A673 (cell line): ENCODE results near the gene FAM229B. TPM values are rescaled to one million over a fixed set of nuclear protein-coding genes. Genes with fewer than 3 reads are reported as not detected.

Experiments used
- BruUV-seq: library from RNA; stranded (reverse); fragments of 400-500 nt; replicated peaks from 2 replicates; lab custom pipeline; 2021; lab: Mats Ljungman, UMichigan
- CTCF ChIA-PET: fragments of 300-600 bp; sonication (Branson Sonifier 250); formaldehyde crosslinking; loops from one replicate; lab custom pipeline; 2022; ENCODE audit warnings: antibody characterized with exemption; lab: Charles Lee
- POLR2A ChIA-PET: fragments of 300-600 bp; sonication (Branson Sonifier 250); formaldehyde crosslinking; loops from one replicate; lab custom pipeline; 2022; ENCODE audit warnings: antibody characterized with exemption; ENCODE audit not compliant: low non-redundant PET; lab: Charles Lee
- DNase-seq: peaks from one replicate; pipeline ENCODE4 v3.0.0-alpha.2; 2015; ENCODE audit warnings: low spot score
- H3K27ac ChIP-seq: fragments of 200-600 bp; sonication (generic); 2 replicates; pipeline ENCODE4 v1.5.1; 2016; ENCODE audit warnings: mixed run types, low read depth, mild to moderate bottlenecking, mixed read lengths, antibody characterized with exemption, low read length; ENCODE audit not compliant: poor library complexity, severe bottlenecking
- H3K27me3 ChIP-seq: fragments of 200-600 bp; sonication (generic); replicated peaks from 2 replicates; pipeline ENCODE4 v1.6.1; 2017; ENCODE audit warnings: mixed run types, low read depth, mild to moderate bottlenecking, mixed read lengths, antibody characterized with exemption, low read length; ENCODE audit not compliant: insufficient read depth, poor library complexity
- H3K36me3 ChIP-seq: fragments of 200-600 bp; sonication (generic); 2 replicates; pipeline ENCODE4 v1.6.1; 2016; ENCODE audit warnings: mixed run types, mild to moderate bottlenecking, mixed read lengths, antibody characterized with exemption, low read length; ENCODE audit not compliant: insufficient read depth, poor library complexity, severe bottlenecking
- H3K4me1 ChIP-seq: fragments of 200-600 bp; sonication (generic); 2 replicates; pipeline ENCODE4 v1.6.1; 2017; ENCODE audit warnings: mixed run types, mild to moderate bottlenecking, mixed read lengths, antibody characterized with exemption, low read length; ENCODE audit not compliant: insufficient read depth, poor library complexity, severe bottlenecking
- H3K4me3 ChIP-seq: fragments of 200-600 bp; sonication (generic); 2 replicates; pipeline ENCODE4 v1.5.1; 2016; ENCODE audit warnings: low read depth, mixed run types, mild to moderate bottlenecking, mixed read lengths, low read length; ENCODE audit not compliant: poor library complexity, severe bottlenecking
- H3K9me3 ChIP-seq: fragments of 200-600 bp; sonication (generic); 2 replicates; pipeline ENCODE4 v1.6.1; 2016; ENCODE audit warnings: mixed run types, low read depth, mild to moderate bottlenecking, mixed read lengths, antibody characterized with exemption, low read length; ENCODE audit not compliant: poor library complexity, severe bottlenecking
- CTCF ChIP-seq: fragments of 300-800, 200-600 bp; sonication (generic); conservative IDR thresholded peaks from 2 replicates; pipeline ENCODE4 v1.5.1; 2017; ENCODE audit warnings: low read depth, mild to moderate bottlenecking, antibody characterized with exemption, low read length, moderate library complexity, mixed read lengths
- EZH2 ChIP-seq: fragments of 200-600 bp; sonication (generic); IDR thresholded peaks from 2 replicates; pipeline ENCODE4 v1.6.1; 2017; ENCODE audit warnings: borderline replicate concordance, low read depth, mild to moderate bottlenecking, mixed read lengths, antibody characterized with exemption, low read length; ENCODE audit not compliant: poor library complexity, severe bottlenecking
- intact Hi-C: fragments of 100-400 bp; cut with micrococcal nuclease; formaldehyde crosslinking; loops from one replicate; pipeline ENCODE4 v1.10.0; 2022; ENCODE audit not compliant: unreplicated experiment
- total RNA-seq: library from RNA; stranded (reverse); gene quantifications from 2 replicates; pipeline ENCODE4 v1.2.3, GENCODE V29; 2021

Gene FAM229B
- total RNA-seq, 1 experiment from 2014 or later = 10.5 TPM

DNA sequence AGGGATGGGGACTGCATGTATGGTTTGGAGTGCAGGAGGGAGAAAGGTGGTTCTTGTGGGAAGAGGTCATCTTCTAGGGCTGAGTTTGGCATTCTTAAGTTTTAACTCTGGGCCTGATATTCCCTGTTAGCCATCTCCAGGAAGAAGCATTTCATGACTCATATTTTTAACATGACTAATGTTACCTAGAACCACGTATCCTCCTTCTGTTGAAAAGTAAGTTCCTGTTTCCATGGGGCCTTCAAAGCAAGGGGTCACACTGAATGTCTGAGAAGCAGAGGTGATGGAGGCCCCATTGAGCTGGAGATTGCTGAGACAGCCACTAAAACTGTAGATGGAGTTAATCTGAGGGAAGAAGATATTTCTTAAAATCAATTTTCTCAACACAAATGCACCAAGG is 30.2 kb downstream of the FAM229B start:
- H3K4me3 ChIP-seq = no peak overlapping the region
- BruUV-seq = no TSS peak
- H3K27me3 ChIP-seq = peaks cover 4% of the 10 kb centered on the region
- H3K4me1 ChIP-seq = no peaks in the 10 kb centered on the region
- no peak for DNase-seq
- ChIA-PET POLR2A (no interaction called here), CTCF (no interaction called here)
- intact Hi-C loops = no loop called here
- TF ChIP-seq CTCF (no peak), EZH2 (no peak)
- H3K27ac ChIP-seq = no peak overlapping the region
- H3K9me3 ChIP-seq = no peaks in the 10 kb centered on the region
- H3K36me3 ChIP-seq = no peaks in the 10 kb centered on the region

- no TSS peak for BruUV-seq
- TF ChIP-seq CTCF (no peak), EZH2 (no peak)
- H3K9me3 ChIP-seq = no peaks in the 10 kb centered on the region
- no peaks in the 10 kb centered on the region for H3K36me3 ChIP-seq
- ChIA-PET POLR2A (no interaction called here), CTCF (no interaction called here)
- no peak for DNase-seq
- H3K4me1 ChIP-seq = no peaks in the 10 kb centered on the region
- intact Hi-C loops = no loop called here
- H3K27ac ChIP-seq = no peak overlapping the region
- no peak overlapping the region for H3K4me3 ChIP-seq
- peaks cover 4% of the 10 kb centered on the region for H3K27me3 ChIP-seq
These were observed 30.6 kb downstream of the FAM229B start for GRCh38 chr6:112118034-112118433.

GRCh38 chr6:112122756-112123155 is 35.4 kb downstream of the FAM229B start:
- BruUV-seq = no TSS peak
- ChIA-PET POLR2A (no interaction called here), CTCF (no interaction called here)
- Histone ChIP-seq H3K9me3 (no peaks in the 10 kb centered on the region), H3K4me3 (no peak overlapping the region), H3K27me3 (no peaks in the 10 kb centered on the region), H3K27ac (no peak overlapping the region), H3K4me1 (no peaks in the 10 kb centered on the region), H3K36me3 (no peaks in the 10 kb centered on the region)
- TF ChIP-seq CTCF (no peak), EZH2 (no peak)
- intact Hi-C loops = no loop called here
- no peak for DNase-seq
